HepG2 (cell line): ENCODE data around the gene CITED4. TPM values are rescaled to one million over a fixed set of nuclear protein-coding genes. Genes with fewer than 3 reads are reported as not detected.

Source experiments
- ATAC-seq: fragments of 200-7000 bp; cut with Tn5 transposase; 3 replicates; pipeline ENCODE4 v1.9.1; 2020; ENCODE audit warnings: mild to moderate bottlenecking, moderate library complexity
- BruUV-seq: library from RNA; stranded (reverse); fragments of 400-500 nt; replicated peaks from 2 replicates; lab custom pipeline; 2021; lab: Mats Ljungman, UMichigan
- CTCF ChIA-PET: fragments of 300-600 bp; formaldehyde crosslinking; extraction: SDS; loops from one replicate; lab custom pipeline; 2021; ENCODE audit warnings: low total read pairs, inconsistent platforms, low intra/inter-chr PET ratio; lab: Yijun Ruan, JAX
- POLR2A ChIA-PET: fragments of 350-600 bp; sonication (Branson Sonifier 250); formaldehyde crosslinking; loops from one replicate; lab custom pipeline; 2020; ENCODE audit warnings: antibody characterized with exemption, inconsistent platforms; lab: Yijun Ruan, JAX
- DNase-seq: peaks from one replicate; pipeline ENCODE4 v3.0.0-alpha.2; 2015; ENCODE audit warnings: low spot score
- FAIRE-seq: peaks from 3 replicates; lab custom pipeline; 2011; peaks lifted over from hg19 to GRCh38; lab: Jason Lieb, UNC
- H2AFZ ChIP-seq: one replicate; pipeline ENCODE4 v1.6.1; 2011; ENCODE audit warnings: low read length, inconsistent platforms
- H3K27ac ChIP-seq: fragments of 300-600 bp; 3 replicates; pipeline ENCODE4 v1.8.0; 2011; ENCODE audit warnings: mixed run types, mild to moderate bottlenecking, mixed read lengths, low read length, inconsistent platforms; ENCODE audit not compliant: insufficient read depth; ENCODE audit errors: extremely low read length
- H3K27me3 ChIP-seq, 2 experiments: fragments of 200-600 bp in 1 of 2; 2 replicates in 1 of 2; 3 replicates in 1 of 2; pipeline versions ENCODE4 v1.6.0 to v1.8.0; 2011; ENCODE audit warnings: low read length in 2 of 2, mild to moderate bottlenecking in 2 of 2, moderate library complexity in 2 of 2, inconsistent platforms in 1 of 2; ENCODE audit not compliant: insufficient read depth in 2 of 2, control insufficient read depth in 1 of 2
- H3K36me3 ChIP-seq, 2 experiments: fragments of 200-600 bp in 1 of 2; replicated peaks in 1 of 2; 2 replicates in 1 of 2; 3 replicates in 1 of 2; pipeline versions ENCODE4 v1.5.1 to v1.8.0; 2011; ENCODE audit warnings: low read length in 2 of 2, inconsistent platforms in 1 of 2; ENCODE audit not compliant: insufficient read depth in 2 of 2, control insufficient read depth in 1 of 2
- H3K4me1 ChIP-seq: 2 replicates; pipeline ENCODE4 v1.5.1; 2012; ENCODE audit warnings: low read length, inconsistent platforms; ENCODE audit not compliant: insufficient read depth
- H3K4me2 ChIP-seq: 2 replicates; pipeline ENCODE4 v1.6.0; 2011; ENCODE audit warnings: low read depth, low read length, inconsistent platforms
- H3K4me3 ChIP-seq, 3 experiments: fragments of 200-600 bp in 1 of 3; sonication (generic), shearing (Covaris generic) in 1 of 3; replicated peaks in 1 of 3; 2 replicates each; pipeline ENCODE4 v1.5.1; 2011 to 2016; ENCODE audit warnings: low read length in 3 of 3, inconsistent platforms in 2 of 3, low read depth in 2 of 3, mild to moderate bottlenecking in 2 of 3, control low read depth in 1 of 3, mixed read lengths in 1 of 3; ENCODE audit not compliant: insufficient read depth in 1 of 3
- H3K79me2 ChIP-seq: one replicate; pipeline ENCODE4 v1.6.1; 2011; ENCODE audit warnings: low read length, inconsistent platforms; ENCODE audit not compliant: insufficient read depth
- H3K9ac ChIP-seq: 2 replicates; pipeline ENCODE4 v1.6.0; 2011; ENCODE audit warnings: mild to moderate bottlenecking, low read depth, low read length, inconsistent platforms; ENCODE audit not compliant: insufficient read depth
- H3K9me3 ChIP-seq: 2 replicates; pipeline ENCODE4 v1.5.1; 2012; ENCODE audit warnings: mild to moderate bottlenecking, low read length
- H4K20me1 ChIP-seq: 2 replicates; pipeline ENCODE4 v1.6.0; 2011; ENCODE audit warnings: inconsistent platforms, mild to moderate bottlenecking, low read length, moderate library complexity; ENCODE audit not compliant: insufficient read depth
- BCL6 ChIP-seq: IDR thresholded peaks from 2 replicates; pipeline ENCODE4 v1.6.1; 2016; ENCODE audit warnings: missing genetic modification reagents, missing compliant biosample characterization
- CHCHD3 ChIP-seq: sonication (generic); formaldehyde crosslinking; IDR thresholded peaks from 2 replicates; pipeline ENCODE4 v1.8.0; 2022; ENCODE audit warnings: mild to moderate bottlenecking, missing genetic modification reagents, moderate library complexity
- ELF1 ChIP-seq: sonication (generic); formaldehyde crosslinking; IDR thresholded peaks from 2 replicates; pipeline ENCODE4 v1.4.0; 2020; ENCODE audit warnings: missing genetic modification reagents
- FOXM1 ChIP-seq: sonication (generic); formaldehyde crosslinking; IDR thresholded peaks from 2 replicates; pipeline ENCODE4 v1.5.0; 2020; ENCODE audit warnings: missing genetic modification reagents
- GPN1 ChIP-seq: sonication (generic); formaldehyde crosslinking; IDR thresholded peaks from 2 replicates; pipeline ENCODE4 v1.5.1; 2020; ENCODE audit warnings: missing genetic modification reagents, borderline replicate concordance
- MAZ ChIP-seq, 2 experiments: sonication (generic) in 1 of 2; formaldehyde crosslinking in 1 of 2; IDR thresholded peaks; 2 replicates each; pipeline versions ENCODE4 v1.5.0 to v1.6.1; 2012 to 2020; ENCODE audit warnings: low read depth in 2 of 2, mild to moderate bottlenecking in 2 of 2, borderline replicate concordance in 1 of 2, improper control_type of control experiment in 1 of 2, low read length in 1 of 2, missing genetic modification reagents in 1 of 2, moderate library complexity in 1 of 2
- RAD21 ChIP-seq: fragments of 450-650 bp; formaldehyde crosslinking; IDR thresholded peaks from 2 replicates; pipeline ENCODE4 v1.5.0; 2020; ENCODE audit warnings: mild to moderate bottlenecking
- REPIN1 ChIP-seq: sonication (generic); formaldehyde crosslinking; IDR thresholded peaks from 2 replicates; pipeline ENCODE4 v1.8.0; 2022; ENCODE audit warnings: missing genetic modification reagents, low read depth, mild to moderate bottlenecking, borderline replicate concordance
- RNF2 ChIP-seq: fragments of 450-650 bp; conservative IDR thresholded peaks from 2 replicates; pipeline ENCODE4 v1.6.1; 2016; ENCODE audit warnings: low read depth
- SAP130 ChIP-seq: IDR thresholded peaks from 2 replicates; pipeline ENCODE4 v1.6.1; 2016; ENCODE audit warnings: low read depth
- SMC3 ChIP-seq: IDR thresholded peaks from 2 replicates; pipeline ENCODE4 v1.6.1; 2011; ENCODE audit warnings: low read length, improper control_type of control experiment
- STAG1 ChIP-seq: sonication (generic); formaldehyde crosslinking; IDR thresholded peaks from 2 replicates; pipeline ENCODE4 v1.4.0; 2020; ENCODE audit warnings: missing genetic modification reagents
- THAP11 ChIP-seq: IDR thresholded peaks from 2 replicates; pipeline ENCODE4 v1.6.1; 2016; ENCODE audit warnings: missing biosample characterization, missing genetic modification reagents
- XRCC5 ChIP-seq: fragments of 200-400 bp; formaldehyde crosslinking; optimal IDR thresholded peaks from 2 replicates; pipeline ENCODE3; 2017; ENCODE audit warnings: mild to moderate bottlenecking, low read length
- ZBTB1 ChIP-seq: sonication (generic); formaldehyde crosslinking; IDR thresholded peaks from 2 replicates; pipeline ENCODE4 v1.4.0; 2020; ENCODE audit warnings: missing genetic modification reagents, borderline replicate concordance
- ZNF232 ChIP-seq: sonication (generic); formaldehyde crosslinking; IDR thresholded peaks from 2 replicates; pipeline ENCODE4 v1.4.0; 2020; ENCODE audit warnings: missing genetic modification reagents, borderline replicate concordance
- ZNF335 ChIP-seq: sonication (generic); formaldehyde crosslinking; IDR thresholded peaks from 2 replicates; pipeline ENCODE4 v1.4.0; 2020; ENCODE audit warnings: missing genetic modification reagents
- ZNF383 ChIP-seq: sonication (generic); formaldehyde crosslinking; IDR thresholded peaks from 2 replicates; pipeline ENCODE4 v1.4.0; 2020; ENCODE audit warnings: missing genetic modification reagents, mild to moderate bottlenecking, borderline replicate concordance
- WGBS: methylation state at CpG from one replicate; pipeline ENCODE4 v1.1.6; 2017; ENCODE audit warnings: low lambda C conversion rate; 5-methylcytosine and 5-hydroxymethylcytosine counted together
- in situ Hi-C: cut with HindIII; loops from 2 replicates; pipeline ENCODE4 v1.10.0; 2017; ENCODE audit warnings: low pct_unique_long_range_greater_than_20kb; ENCODE audit not compliant: extremely low pct_ligation_motif_present
- intact Hi-C: fragments of 100-400 bp; cut with micrococcal nuclease; formaldehyde crosslinking; loops from one replicate; pipeline ENCODE4 v1.10.0; 2022; ENCODE audit not compliant: unreplicated experiment
- polyA plus RNA-seq, 8 experiments: library from polyadenylated mRNA; depleted of rRNA in 3 of 8; stranded (reverse) in 7 of 8; unstranded in 1 of 8; fragments of >200 nt; fragmentation: Illumina TruSeq in 4 of 8; extraction: Trizol in 4 of 8; gene quantifications; 2 replicates each; pipeline versions ENCODE4 v1.2.1 to v1.2.3, GENCODE V29; 2011 to 2016; ENCODE audit warnings: low read depth in 4 of 8, missing spikeins in 1 of 8, mixed read lengths in 1 of 8; ENCODE audit not compliant: insufficient read depth in 1 of 8
- total RNA-seq, 5 experiments: library from RNA; depleted of rRNA; stranded (reverse); fragments of >200 nt; fragmentation: Illumina TruSeq; extraction: Trizol; gene quantifications; 2 replicates each; pipeline ENCODE4 v1.2.3, GENCODE V29; 2016; ENCODE audit warnings: low read depth in 1 of 5
- TF ChIP-seq, protein P1 (sequence below): sonication (generic); formaldehyde crosslinking; IDR thresholded peaks from 2 replicates; pipeline ENCODE4 v1.5.0; 2020; ENCODE audit warnings: mild to moderate bottlenecking, missing genetic modification reagents, moderate library complexity
- TF ChIP-seq, protein P2 (sequence below): conservative IDR thresholded peaks from 2 replicates; pipeline ENCODE4 v1.6.1; 2018; ENCODE audit warnings: missing genetic modification reagents

The CITED4 gene
- total and polyA plus RNA-seq, 2 of the 13 experiments (the other 11 are each of a cell fraction or from before 2014, with no cell fraction given) = 1.5 to 9.9 TPM

DNA sequence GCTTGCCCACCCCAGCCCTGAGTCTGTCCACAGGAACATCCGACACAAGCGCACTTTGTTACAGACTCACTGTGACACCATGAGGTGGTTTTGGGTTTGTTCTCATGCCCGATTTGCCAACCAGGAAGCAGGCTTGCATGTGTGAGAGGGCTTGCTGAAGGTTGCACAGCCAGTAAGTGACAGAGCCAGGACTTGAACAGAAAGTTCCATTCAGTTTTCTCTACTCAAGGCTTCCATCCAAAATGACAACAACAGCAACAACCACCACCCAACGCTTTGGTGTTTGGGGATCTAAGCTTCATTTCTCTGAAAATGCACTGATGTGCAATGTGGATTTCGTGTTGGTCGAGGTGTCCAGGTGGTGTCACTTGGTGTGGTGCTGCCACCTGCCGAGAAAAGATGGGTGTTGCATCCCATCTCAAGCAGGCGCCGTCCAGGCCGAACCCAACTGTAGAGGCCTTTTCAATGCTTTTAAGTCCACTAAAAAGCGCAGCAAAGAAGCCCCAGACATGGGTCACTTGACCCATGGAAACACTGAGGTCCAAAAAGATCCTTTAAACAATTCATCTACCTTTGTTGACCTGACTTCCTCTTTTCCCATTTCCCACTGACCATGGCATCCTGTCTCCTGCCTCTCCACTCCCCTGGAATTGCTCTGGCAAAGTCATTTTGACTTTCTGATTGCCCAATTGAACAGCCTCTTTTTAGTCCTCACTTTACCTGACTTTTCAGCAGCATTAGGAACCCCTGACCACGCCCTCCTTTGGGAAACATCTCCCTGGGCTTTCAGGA is 12.2 kb downstream of the CITED4 start:
- H2AFZ ChIP-seq = no peak overlapping the region
- WGBS = 11% methylated on average over 7 of the region's 12 CpGs
- ChIA-PET POLR2A (interaction anchor here (1.1 to 1.3 kb wide), 2 partner anchors 13 to 159 kb away, joined by 3 read pairs; partner anchors contain the start of genes CITED4 and NFYC), CTCF (interaction anchor here (1.9 to 4.3 kb wide), 3 partner anchors 101 to 238 kb away, joined by 5 to 161 read pairs (median 7); no protein-coding TSS in a partner anchor)
- ATAC-seq (peak; percentile 85), DNase-seq (peak; percentile 43), FAIRE-seq (peak; percentile 80)
- no peak overlapping the region for H3K9ac ChIP-seq
- H3K4me3 ChIP-seq = no peak overlapping the region
- peaks cover 0 to 24% of the 10 kb centered on the region in 2 experiments; a peak in 2 of 5 replicates for H3K27me3 ChIP-seq
- H3K4me2 ChIP-seq = peak overlapping the region; percentile 21; the same call in 1 of the 2 replicates
- no peak overlapping the region for H3K27ac ChIP-seq
- H3K79me2 ChIP-seq = no peaks in the 10 kb centered on the region
- H3K9me3 ChIP-seq = no peaks in the 10 kb centered on the region
- intact Hi-C loops (loop anchor here (5.0 to 10.0 kb wide), 3 partner anchors 55 to 158 kb away; partner anchors contain the start of gene NFYC), in situ Hi-C loops (loop anchor here (5.0 kb wide), 2 partner anchors 73 to 102 kb away; no protein-coding TSS in a partner anchor)
- no peaks in the 10 kb centered on the region for H4K20me1 ChIP-seq
- peaks cover 22% of the 10 kb centered on the region; the same call in 1 of the 2 replicates for H3K4me1 ChIP-seq
- H3K36me3 ChIP-seq = no peaks in the 10 kb centered on the region
- no TSS peak for BruUV-seq
- TF ChIP-seq REPIN1 (CRISPR knock-in tag) (0 out of 2 replicates have a peak, but pooled peaks have one; percentile 30), BCL6 (peak; percentile 25; the same call in 1 of the 2 replicates), ZNF335 (CRISPR knock-in tag) (no peak), RAD21 (peak; percentile 78), ZNF383 (CRISPR knock-in tag) (no peak), STAG1 (CRISPR knock-in tag) (peak; percentile 87), MAZ (IDR thresholded peaks at IDR 0.05; ENCODE audit: borderline replicate concordance, low read depth, low read length) (no peak), MAZ (CRISPR knock-in tag; IDR thresholded peaks at IDR 0.05; ENCODE audit: low read depth) (no peak), GPN1 (CRISPR knock-in tag) (no peak), SMC3 (peak; percentile 84), ZNF232 (CRISPR knock-in tag) (no peak), RNF2 (no peak), ELF1 (CRISPR knock-in tag) (peak; percentile 30; the same call in 1 of the 2 replicates), FOXM1 (no peak), XRCC5 (peak; percentile 43), ZBTB1 (no peak), CHCHD3 (CRISPR knock-in tag) (0 out of 2 replicates have a peak, but pooled peaks have one; percentile 44), SAP130 (CRISPR knock-in tag) (no peak), THAP11 (0 out of 2 replicates have a peak, but pooled peaks have one; percentile 26)
- TF ChIP-seq, protein P1, sequence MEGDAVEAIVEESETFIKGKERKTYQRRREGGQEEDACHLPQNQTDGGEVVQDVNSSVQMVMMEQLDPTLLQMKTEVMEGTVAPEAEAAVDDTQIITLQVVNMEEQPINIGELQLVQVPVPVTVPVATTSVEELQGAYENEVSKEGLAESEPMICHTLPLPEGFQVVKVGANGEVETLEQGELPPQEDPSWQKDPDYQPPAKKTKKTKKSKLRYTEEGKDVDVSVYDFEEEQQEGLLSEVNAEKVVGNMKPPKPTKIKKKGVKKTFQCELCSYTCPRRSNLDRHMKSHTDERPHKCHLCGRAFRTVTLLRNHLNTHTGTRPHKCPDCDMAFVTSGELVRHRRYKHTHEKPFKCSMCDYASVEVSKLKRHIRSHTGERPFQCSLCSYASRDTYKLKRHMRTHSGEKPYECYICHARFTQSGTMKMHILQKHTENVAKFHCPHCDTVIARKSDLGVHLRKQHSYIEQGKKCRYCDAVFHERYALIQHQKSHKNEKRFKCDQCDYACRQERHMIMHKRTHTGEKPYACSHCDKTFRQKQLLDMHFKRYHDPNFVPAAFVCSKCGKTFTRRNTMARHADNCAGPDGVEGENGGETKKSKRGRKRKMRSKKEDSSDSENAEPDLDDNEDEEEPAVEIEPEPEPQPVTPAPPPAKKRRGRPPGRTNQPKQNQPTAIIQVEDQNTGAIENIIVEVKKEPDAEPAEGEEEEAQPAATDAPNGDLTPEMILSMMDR (CRISPR knock-in tag) = peak; percentile 89
- TF ChIP-seq, protein P2, sequence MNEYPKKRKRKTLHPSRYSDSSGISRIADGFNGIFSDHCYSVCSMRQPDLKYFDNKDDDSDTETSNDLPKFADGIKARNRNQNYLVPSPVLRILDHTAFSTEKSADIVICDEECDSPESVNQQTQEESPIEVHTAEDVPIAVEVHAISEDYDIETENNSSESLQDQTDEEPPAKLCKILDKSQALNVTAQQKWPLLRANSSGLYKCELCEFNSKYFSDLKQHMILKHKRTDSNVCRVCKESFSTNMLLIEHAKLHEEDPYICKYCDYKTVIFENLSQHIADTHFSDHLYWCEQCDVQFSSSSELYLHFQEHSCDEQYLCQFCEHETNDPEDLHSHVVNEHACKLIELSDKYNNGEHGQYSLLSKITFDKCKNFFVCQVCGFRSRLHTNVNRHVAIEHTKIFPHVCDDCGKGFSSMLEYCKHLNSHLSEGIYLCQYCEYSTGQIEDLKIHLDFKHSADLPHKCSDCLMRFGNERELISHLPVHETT (CRISPR knock-in tag) = no peak
